ENCODE results near the gene CEP104. TPM values are rescaled to one million over a fixed set of nuclear protein-coding genes. Genes with fewer than 3 reads are reported as not detected.

The CEP104 gene
- total RNA-seq, 1 experiment from 2014 or later, result 44.1 TPM

- DNase-seq (ENCODE audit: low read depth, low spot score), result no peak
- no peak for TF ChIP-seq ZFX (IDR thresholded peaks at IDR 0.05)
- TF ChIP-seq ATF3 (IDR thresholded peaks at IDR 0.05), result no peak
- no peak for TF ChIP-seq CTCF (IDR thresholded peaks at IDR 0.05 in 2 of 3, conservative IDR thresholded peaks at IDR 0.05 in 1 of 3; ENCODE audit: borderline replicate concordance in 1 of 3, insufficient read depth in 1 of 3, low read depth in 2 of 3, low read length in 2 of 3)
- no peak for TF ChIP-seq JUND (IDR thresholded peaks at IDR 0.05)
- TF ChIP-seq, protein P1, sequence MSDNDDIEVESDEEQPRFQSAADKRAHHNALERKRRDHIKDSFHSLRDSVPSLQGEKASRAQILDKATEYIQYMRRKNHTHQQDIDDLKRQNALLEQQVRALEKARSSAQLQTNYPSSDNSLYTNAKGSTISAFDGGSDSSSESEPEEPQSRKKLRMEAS (IDR thresholded peaks at IDR 0.05), result no peak
- no peak for TF ChIP-seq EZH2phosphoT487 (IDR thresholded peaks at IDR 0.05; ENCODE audit: borderline replicate concordance)
- no peak for TF ChIP-seq SIN3A (IDR thresholded peaks at IDR 0.05; ENCODE audit: low read depth)
- TF ChIP-seq SP1 (IDR thresholded peaks at IDR 0.05; ENCODE audit: low read depth), result no peak
Measured at GRCh38 chr1:3819771-3820200, 37.2 kb downstream of the CEP104 start.

More at GRCh38 chr1:3819771-3820200, 37.2 kb downstream of the CEP104 start:
- Histone ChIP-seq H3K9ac (ENCODE audit: low read length) (no peak overlapping the region), H3K4me2 (ENCODE audit: low read length) (no peak overlapping the region), H3K4me1 (ENCODE audit: control insufficient read depth in 1 of 2, insufficient read depth in 2 of 2, low read length in 2 of 2) (no peaks in the 10 kb centered on the region), H4K20me1 (ENCODE audit: insufficient read depth) (no peaks in the 10 kb centered on the region), H3K27ac (ENCODE audit: low read depth, low read length) (no peak overlapping the region), H3K27me3 (ENCODE audit: insufficient read depth, low read length) (no peaks in the 10 kb centered on the region), H3K9me2 (ENCODE audit: insufficient read depth) (no peaks in the 10 kb centered on the region), H3K79me2 (ENCODE audit: insufficient read depth, low read length) (no peaks in the 10 kb centered on the region), H3K4me3 (replicated peaks in 1 of 2; ENCODE audit: low read depth in 1 of 2, low read length in 2 of 2) (no peak overlapping the region), H3K9me3 (ENCODE audit: control insufficient read depth in 1 of 2, insufficient read depth in 1 of 2, low read depth in 1 of 2, low read length in 2 of 2) (no peaks in the 10 kb centered on the region), H3K36me3 (ENCODE audit: control insufficient read depth in 1 of 2, insufficient read depth in 2 of 2, low read length in 2 of 2) (no peaks in the 10 kb centered on the region; a peak in 1 of 4 replicates), H2AFZ (ENCODE audit: low read depth, low read length, poor library complexity, severe bottlenecking) (no peak overlapping the region)
- intact Hi-C loops (cut with micrococcal nuclease), result no loop called here
- ATAC-seq, result no peak
- ChIA-PET CTCF (no interaction called here), RAD21 (ENCODE audit: low non-redundant PET in 1 of 2, low total read pairs in 2 of 2, uncharacterized antibody in 2 of 2, unreplicated experiment in 2 of 2) (no interaction called here), POLR2A (no interaction called here)
- BruUV-seq (replicated peaks), result no TSS peak

Measured in HCT116 (cell line).